Stimulated activated CD8-positive, alpha-beta memory T cell treated with anti-CD3 and anti-CD28 coated beads, Interleukin-4, amount 100 ng/mL, for 1 hour (primary cell): ENCODE results near the gene TIGD7.
"Not testable (repeated sequence)": the region's sequence is repeated elsewhere in the genome, so short reads cannot be mapped to it uniquely, and the experiment has no call there.

ENCODE experiments used
- DNase-seq, 2 donors: peaks; one replicate each; pipeline ENCODE4 v3.0.0-alpha.2; 2020; ENCODE audit warnings: low read depth in 2 of 2, low spot score in 1 of 2

Gene TIGD7

GRCh38 chr16:3282730-3283542, 22.3 kb downstream of the TIGD7 start, which contains the start of gene ZNF263:
Gene ZNF263 (plus strand): TSS chr16:3283491. CDS start chr16:3283819, 328 bp downstream.
- peak; percentile 75 to 87 for DNase-seq

- DNase-seq = no peak
Observed at GRCh38 chr16:3282103-3282729, 23.0 kb downstream of the TIGD7 start.

- no peak for DNase-seq
Observed at GRCh38 chr16:3281222-3281820, 23.9 kb downstream of the TIGD7 start.

GRCh38 chr16:3276679-3277078, 28.6 kb downstream of the TIGD7 start:
- DNase-seq = no peak

GRCh38 chr16:3274947-3275346, 30.3 kb downstream of the TIGD7 start:
- no peak for DNase-seq

GRCh38 chr16:3274490-3274889, 30.7 kb downstream of the TIGD7 start:
- no peak for DNase-seq

- not testable (repeated sequence) for DNase-seq
Observed at GRCh38 chr16:3271281-3271680, 33.9 kb downstream of the TIGD7 start.

GRCh38 chr16:3270718-3271117, 34.5 kb downstream of the TIGD7 start:
- not testable (repeated sequence) for DNase-seq

- no peak for DNase-seq
Observed at GRCh38 chr16:3268294-3268693, 36.9 kb downstream of the TIGD7 start.

- no peak for DNase-seq
Observed at GRCh38 chr16:3266873-3267537, 38.2 kb downstream of the TIGD7 start.

GRCh38 chr16:3264137-3265036, 40.8 kb downstream of the TIGD7 start:
- peak; percentile 91 to 95 for DNase-seq

- no peak for DNase-seq
Observed at GRCh38 chr16:3262517-3262916, 42.7 kb downstream of the TIGD7 start.

- DNase-seq = no peak
Observed at GRCh38 chr16:3259836-3260235, 45.4 kb downstream of the TIGD7 start.

- no peak for DNase-seq
Observed at GRCh38 chr16:3256866-3257465, 48.3 kb downstream of the TIGD7 start.

- DNase-seq = no peak
Observed at GRCh38 chr16:3256146-3256865, 48.9 kb downstream of the TIGD7 start, which contains the start of gene MEFV. Gene MEFV (minus strand): TSS chr16:3256633. CDS start chr16:3256587, 46 bp downstream.

- no peak for DNase-seq
Observed at GRCh38 chr16:3254309-3254708, 50.9 kb downstream of the TIGD7 start.

GRCh38 chr16:3252967-3253366, 52.3 kb downstream of the TIGD7 start:
- no peak for DNase-seq

GRCh38 chr16:3249451-3249850, 55.8 kb downstream of the TIGD7 start:
- DNase-seq = no peak

- no peak for DNase-seq
Observed at GRCh38 chr16:3249020-3249419, 56.2 kb downstream of the TIGD7 start.
